ENCODE results near the gene HMBS.

DNA sequence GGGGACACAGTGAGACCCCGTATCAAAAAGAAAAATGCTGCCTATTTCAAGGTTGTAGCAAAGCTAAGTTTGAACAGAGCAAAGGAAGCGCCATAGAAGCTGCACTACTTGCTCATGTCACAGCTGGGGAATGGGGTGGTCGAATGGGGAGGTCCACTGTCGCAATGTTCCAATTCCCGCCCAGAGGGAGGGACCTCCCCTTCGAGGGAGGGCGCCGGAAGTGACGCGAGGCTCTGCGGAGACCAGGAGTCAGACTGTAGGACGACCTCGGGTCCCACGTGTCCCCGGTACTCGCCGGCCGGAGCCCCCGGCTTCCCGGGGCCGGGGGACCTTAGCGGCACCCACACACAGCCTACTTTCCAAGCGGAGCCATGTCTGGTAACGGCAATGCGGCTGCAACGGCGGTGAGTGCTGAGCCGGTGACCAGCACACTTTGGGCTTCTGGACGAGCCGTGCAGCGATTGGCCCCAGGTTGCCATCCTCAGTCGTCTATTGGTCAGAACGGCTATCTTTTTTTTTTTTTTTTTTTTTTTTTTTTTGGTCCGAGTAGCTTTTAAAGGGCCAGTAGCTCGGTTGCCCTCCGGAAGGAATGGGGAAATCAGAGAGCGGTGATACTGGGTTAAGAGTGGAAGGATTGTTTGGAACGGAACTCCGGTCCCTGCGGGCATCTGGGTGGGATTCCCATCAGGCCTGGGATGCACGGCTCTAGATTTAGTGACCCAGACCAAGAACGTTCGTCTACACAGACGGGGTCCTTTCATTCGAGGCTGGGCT lies at the start of gene HMBS:
- TF ChIP-seq POLR2AphosphoS5 (IDR thresholded peaks at IDR 0.05; ENCODE audit: borderline replicate concordance, low read depth, low read length): peak; percentile 96
- no peak for TF ChIP-seq EZH2 (IDR thresholded peaks at IDR 0.05)
- TF ChIP-seq FOXP2 (optimal IDR thresholded peaks at IDR 0.05; ENCODE audit: control extremely low read depth, extremely low read length, insufficient read depth): peak; percentile 44
